HEK293 (cell line): Measurements from ENCODE around the gene SCYL1.

ENCODE experiments used
- CTCF ChIA-PET: fragments of 350-600 bp; formaldehyde crosslinking; extraction: SDS; loops from one replicate; lab custom pipeline; 2021; ENCODE audit warnings: antibody characterized with exemption; lab: Yijun Ruan, JAX
- POLR2A ChIA-PET: fragments of 300-600 bp; formaldehyde crosslinking; extraction: SDS; loops from one replicate; lab custom pipeline; 2020; ENCODE audit warnings: antibody characterized with exemption, inconsistent platforms; lab: Yijun Ruan, JAX
- H3K27ac ChIP-seq: fragments of 200-500 bp; sonication (Bioruptor generic); 2 replicates; pipeline ENCODE4 v1.5.1; 2014; ENCODE audit warnings: low read depth, low read length, control low read depth, inconsistent platforms; ENCODE audit errors: extremely low read depth
- H3K36me3 ChIP-seq, 2 experiments: fragments of 200-500 bp in 1 of 2; sonication (Bioruptor generic) in 1 of 2; 1 replicate in 1 of 2; 2 replicates in 1 of 2; pipeline ENCODE4 v1.5.1; 2014 to 2017; ENCODE audit warnings: inconsistent platforms in 2 of 2, low read length in 2 of 2; ENCODE audit not compliant: control insufficient read depth in 2 of 2, insufficient read depth in 1 of 2
- H3K4me1 ChIP-seq: fragments of 200-500 bp; sonication (Bioruptor generic); 2 replicates; pipeline ENCODE4 v1.5.1; 2014; ENCODE audit warnings: mild to moderate bottlenecking, low read length, inconsistent platforms; ENCODE audit not compliant: control insufficient read depth, insufficient read depth
- H3K4me3 ChIP-seq: 2 replicates; pipeline ENCODE4 v1.5.1; 2011; ENCODE audit warnings: low read depth, mild to moderate bottlenecking, control low read depth, low read length, moderate library complexity
- H3K9me3 ChIP-seq: fragments of 200-500 bp; sonication (Bioruptor generic); 2 replicates; pipeline ENCODE4 v1.5.1; 2014; ENCODE audit warnings: low read depth, low read length, inconsistent platforms; ENCODE audit not compliant: control insufficient read depth, insufficient read depth
- KLF1 ChIP-seq: fragments of 450-650 bp; formaldehyde crosslinking; IDR thresholded peaks from 2 replicates; pipeline ENCODE4 v1.5.1; 2016; ENCODE audit warnings: missing biosample characterization, missing genetic modification characterization
- OVOL3 ChIP-seq: fragments of 450-650 bp; formaldehyde crosslinking; IDR thresholded peaks from 2 replicates; pipeline ENCODE4 v1.5.1; 2016; ENCODE audit warnings: missing biosample characterization, missing genetic modification characterization
- TCF7L2 ChIP-seq: IDR thresholded peaks from 2 replicates; pipeline ENCODE4 v1.6.1; 2011; ENCODE audit warnings: low read depth, mild to moderate bottlenecking, inconsistent platforms, low read length, moderate library complexity, borderline replicate concordance
- ZFHX2 ChIP-seq: fragments of 450-650 bp; formaldehyde crosslinking; conservative IDR thresholded peaks from 2 replicates; pipeline ENCODE4 v1.5.1; 2016; ENCODE audit warnings: missing biosample characterization, missing genetic modification characterization
- ZNF26 ChIP-seq: fragments of 450-650 bp; formaldehyde crosslinking; IDR thresholded peaks from 2 replicates; pipeline ENCODE4 v1.5.1; 2016; ENCODE audit warnings: missing biosample characterization, missing genetic modification characterization
- ZNF362 ChIP-seq: fragments of 450-650 bp; formaldehyde crosslinking; IDR thresholded peaks from 2 replicates; pipeline ENCODE4 v1.5.1; 2016; ENCODE audit warnings: missing biosample characterization, missing genetic modification characterization
- ZNF600 ChIP-seq: fragments of 450-650 bp; formaldehyde crosslinking; IDR thresholded peaks from 2 replicates; pipeline ENCODE4 v1.5.1; 2016; ENCODE audit warnings: missing biosample characterization, missing genetic modification characterization
- ZNF629 ChIP-seq: fragments of 450-650 bp; formaldehyde crosslinking; IDR thresholded peaks from 2 replicates; pipeline ENCODE4 v1.5.1; 2017; ENCODE audit warnings: missing biosample characterization, missing genetic modification characterization
- ZNF837 ChIP-seq: fragments of 450-650 bp; formaldehyde crosslinking; IDR thresholded peaks from 2 replicates; pipeline ENCODE4 v1.5.1; 2016; ENCODE audit warnings: missing biosample characterization, missing genetic modification characterization
- TF ChIP-seq, protein P1 (sequence below): fragments of 450-650 bp; formaldehyde crosslinking; IDR thresholded peaks from 2 replicates; pipeline ENCODE4 v1.5.1; 2016; ENCODE audit warnings: missing biosample characterization, missing genetic modification characterization, borderline replicate concordance
- TF ChIP-seq, protein P2 (sequence below): fragments of 450-650 bp; formaldehyde crosslinking; IDR thresholded peaks from 2 replicates; pipeline ENCODE4 v1.5.1; 2016; ENCODE audit warnings: missing biosample characterization, missing genetic modification characterization
- TF ChIP-seq, protein P3 (sequence below): fragments of 450-650 bp; formaldehyde crosslinking; IDR thresholded peaks from 2 replicates; pipeline ENCODE4 v1.5.1; 2016; ENCODE audit warnings: missing biosample characterization, missing genetic modification characterization
- TF ChIP-seq, protein P4 (sequence below): sonication (generic); formaldehyde crosslinking; IDR thresholded peaks from 2 replicates; pipeline ENCODE4 v1.8.1; 2022; ENCODE audit warnings: mild to moderate bottlenecking, moderate library complexity, missing genetic modification reagents

SCYL1 gene

DNA sequence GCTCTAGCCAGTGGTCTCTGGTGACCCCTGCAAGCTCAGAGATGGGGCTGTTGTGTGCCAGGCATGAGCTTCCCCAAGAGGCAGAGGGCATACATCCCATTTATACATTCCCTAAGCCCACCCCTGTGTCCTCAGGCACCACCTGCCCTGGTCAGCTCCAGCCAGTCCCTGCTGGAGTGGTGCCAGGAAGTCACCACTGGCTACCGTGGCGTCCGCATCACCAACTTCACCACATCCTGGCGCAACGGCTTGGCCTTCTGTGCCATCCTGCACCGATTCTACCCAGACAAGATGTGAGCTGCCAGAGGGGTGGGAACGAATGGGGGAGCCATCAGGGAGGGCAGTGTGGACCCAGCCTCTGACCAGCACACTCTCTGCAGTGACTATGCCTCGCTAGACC is 59.2 kb downstream of the SCYL1 start:
- POLR2A ChIA-PET, result interaction anchor here (0.9 to 1.3 kb wide), 2 partner anchors 11 to 31 kb away, joined by 3 read pairs; no protein-coding TSS in a partner anchor
- TF ChIP-seq, protein P1, sequence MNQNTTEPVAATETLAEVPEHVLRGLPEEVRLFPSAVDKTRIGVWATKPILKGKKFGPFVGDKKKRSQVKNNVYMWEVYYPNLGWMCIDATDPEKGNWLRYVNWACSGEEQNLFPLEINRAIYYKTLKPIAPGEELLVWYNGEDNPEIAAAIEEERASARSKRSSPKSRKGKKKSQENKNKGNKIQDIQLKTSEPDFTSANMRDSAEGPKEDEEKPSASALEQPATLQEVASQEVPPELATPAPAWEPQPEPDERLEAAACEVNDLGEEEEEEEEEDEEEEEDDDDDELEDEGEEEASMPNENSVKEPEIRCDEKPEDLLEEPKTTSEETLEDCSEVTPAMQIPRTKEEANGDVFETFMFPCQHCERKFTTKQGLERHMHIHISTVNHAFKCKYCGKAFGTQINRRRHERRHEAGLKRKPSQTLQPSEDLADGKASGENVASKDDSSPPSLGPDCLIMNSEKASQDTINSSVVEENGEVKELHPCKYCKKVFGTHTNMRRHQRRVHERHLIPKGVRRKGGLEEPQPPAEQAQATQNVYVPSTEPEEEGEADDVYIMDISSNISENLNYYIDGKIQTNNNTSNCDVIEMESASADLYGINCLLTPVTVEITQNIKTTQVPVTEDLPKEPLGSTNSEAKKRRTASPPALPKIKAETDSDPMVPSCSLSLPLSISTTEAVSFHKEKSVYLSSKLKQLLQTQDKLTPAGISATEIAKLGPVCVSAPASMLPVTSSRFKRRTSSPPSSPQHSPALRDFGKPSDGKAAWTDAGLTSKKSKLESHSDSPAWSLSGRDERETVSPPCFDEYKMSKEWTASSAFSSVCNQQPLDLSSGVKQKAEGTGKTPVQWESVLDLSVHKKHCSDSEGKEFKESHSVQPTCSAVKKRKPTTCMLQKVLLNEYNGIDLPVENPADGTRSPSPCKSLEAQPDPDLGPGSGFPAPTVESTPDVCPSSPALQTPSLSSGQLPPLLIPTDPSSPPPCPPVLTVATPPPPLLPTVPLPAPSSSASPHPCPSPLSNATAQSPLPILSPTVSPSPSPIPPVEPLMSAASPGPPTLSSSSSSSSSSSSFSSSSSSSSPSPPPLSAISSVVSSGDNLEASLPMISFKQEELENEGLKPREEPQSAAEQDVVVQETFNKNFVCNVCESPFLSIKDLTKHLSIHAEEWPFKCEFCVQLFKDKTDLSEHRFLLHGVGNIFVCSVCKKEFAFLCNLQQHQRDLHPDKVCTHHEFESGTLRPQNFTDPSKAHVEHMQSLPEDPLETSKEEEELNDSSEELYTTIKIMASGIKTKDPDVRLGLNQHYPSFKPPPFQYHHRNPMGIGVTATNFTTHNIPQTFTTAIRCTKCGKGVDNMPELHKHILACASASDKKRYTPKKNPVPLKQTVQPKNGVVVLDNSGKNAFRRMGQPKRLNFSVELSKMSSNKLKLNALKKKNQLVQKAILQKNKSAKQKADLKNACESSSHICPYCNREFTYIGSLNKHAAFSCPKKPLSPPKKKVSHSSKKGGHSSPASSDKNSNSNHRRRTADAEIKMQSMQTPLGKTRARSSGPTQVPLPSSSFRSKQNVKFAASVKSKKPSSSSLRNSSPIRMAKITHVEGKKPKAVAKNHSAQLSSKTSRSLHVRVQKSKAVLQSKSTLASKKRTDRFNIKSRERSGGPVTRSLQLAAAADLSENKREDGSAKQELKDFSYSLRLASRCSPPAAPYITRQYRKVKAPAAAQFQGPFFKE, result no peak
- TF ChIP-seq OVOL3 (no peak), ZNF837 (no peak), ZNF600 (no peak), ZNF26 (tag by site-specific recombination) (no peak), ZFHX2 (tag by site-specific recombination) (no peak), ZNF629 (tag by site-specific recombination) (no peak)
- TF ChIP-seq, protein P2, sequence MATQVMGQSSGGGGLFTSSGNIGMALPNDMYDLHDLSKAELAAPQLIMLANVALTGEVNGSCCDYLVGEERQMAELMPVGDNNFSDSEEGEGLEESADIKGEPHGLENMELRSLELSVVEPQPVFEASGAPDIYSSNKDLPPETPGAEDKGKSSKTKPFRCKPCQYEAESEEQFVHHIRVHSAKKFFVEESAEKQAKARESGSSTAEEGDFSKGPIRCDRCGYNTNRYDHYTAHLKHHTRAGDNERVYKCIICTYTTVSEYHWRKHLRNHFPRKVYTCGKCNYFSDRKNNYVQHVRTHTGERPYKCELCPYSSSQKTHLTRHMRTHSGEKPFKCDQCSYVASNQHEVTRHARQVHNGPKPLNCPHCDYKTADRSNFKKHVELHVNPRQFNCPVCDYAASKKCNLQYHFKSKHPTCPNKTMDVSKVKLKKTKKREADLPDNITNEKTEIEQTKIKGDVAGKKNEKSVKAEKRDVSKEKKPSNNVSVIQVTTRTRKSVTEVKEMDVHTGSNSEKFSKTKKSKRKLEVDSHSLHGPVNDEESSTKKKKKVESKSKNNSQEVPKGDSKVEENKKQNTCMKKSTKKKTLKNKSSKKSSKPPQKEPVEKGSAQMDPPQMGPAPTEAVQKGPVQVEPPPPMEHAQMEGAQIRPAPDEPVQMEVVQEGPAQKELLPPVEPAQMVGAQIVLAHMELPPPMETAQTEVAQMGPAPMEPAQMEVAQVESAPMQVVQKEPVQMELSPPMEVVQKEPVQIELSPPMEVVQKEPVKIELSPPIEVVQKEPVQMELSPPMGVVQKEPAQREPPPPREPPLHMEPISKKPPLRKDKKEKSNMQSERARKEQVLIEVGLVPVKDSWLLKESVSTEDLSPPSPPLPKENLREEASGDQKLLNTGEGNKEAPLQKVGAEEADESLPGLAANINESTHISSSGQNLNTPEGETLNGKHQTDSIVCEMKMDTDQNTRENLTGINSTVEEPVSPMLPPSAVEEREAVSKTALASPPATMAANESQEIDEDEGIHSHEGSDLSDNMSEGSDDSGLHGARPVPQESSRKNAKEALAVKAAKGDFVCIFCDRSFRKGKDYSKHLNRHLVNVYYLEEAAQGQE (tag by site-specific recombination), result no peak
- TF ChIP-seq, protein P3, sequence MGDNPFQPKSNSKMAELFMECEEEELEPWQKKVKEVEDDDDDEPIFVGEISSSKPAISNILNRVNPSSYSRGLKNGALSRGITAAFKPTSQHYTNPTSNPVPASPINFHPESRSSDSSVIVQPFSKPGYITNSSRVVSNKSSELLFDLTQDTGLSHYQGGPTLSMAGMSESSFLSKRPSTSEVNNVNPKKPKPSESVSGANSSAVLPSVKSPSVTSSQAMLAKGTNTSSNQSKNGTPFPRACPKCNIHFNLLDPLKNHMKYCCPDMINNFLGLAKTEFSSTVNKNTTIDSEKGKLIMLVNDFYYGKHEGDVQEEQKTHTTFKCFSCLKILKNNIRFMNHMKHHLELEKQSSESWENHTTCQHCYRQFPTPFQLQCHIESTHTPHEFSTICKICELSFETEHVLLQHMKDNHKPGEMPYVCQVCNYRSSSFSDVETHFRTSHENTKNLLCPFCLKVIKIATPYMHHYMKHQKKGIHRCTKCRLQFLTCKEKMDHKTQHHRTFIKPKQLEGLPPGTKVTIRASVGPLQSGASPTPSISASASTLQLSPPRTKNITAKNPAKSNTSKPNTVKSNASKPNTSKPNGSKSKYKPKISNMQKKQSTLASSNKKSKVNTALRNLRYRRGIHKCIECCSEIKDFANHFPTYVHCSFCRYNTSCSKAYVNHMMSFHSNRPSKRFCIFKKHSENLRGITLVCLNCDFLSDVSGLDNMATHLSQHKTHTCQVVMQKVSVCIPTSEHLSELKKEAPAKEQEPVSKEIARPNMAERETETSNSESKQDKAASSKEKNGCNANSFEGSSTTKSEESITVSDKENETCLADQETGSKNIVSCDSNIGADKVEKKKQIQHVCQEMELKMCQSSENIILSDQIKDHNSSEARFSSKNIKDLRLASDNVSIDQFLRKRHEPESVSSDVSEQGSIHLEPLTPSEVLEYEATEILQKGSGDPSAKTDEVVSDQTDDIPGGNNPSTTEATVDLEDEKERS (tag by site-specific recombination), result no peak
- TF ChIP-seq, all 188 proteins: peak for 0
- no peak overlapping the region for H3K27ac ChIP-seq
- H3K4me1 ChIP-seq, result no peaks in the 10 kb centered on the region
- H3K9me3 ChIP-seq, result no peaks in the 10 kb centered on the region
- CTCF ChIA-PET, result interaction anchor here (1.7 kb wide), 1 partner anchor 10 kb away, joined by 6 read pairs; no protein-coding TSS in a partner anchor
- no peak overlapping the region for H3K4me3 ChIP-seq
- H3K36me3 ChIP-seq, result peaks cover 0 to 7% of the 10 kb centered on the region in 2 experiments; a peak in 1 of 3 replicates

DNA sequence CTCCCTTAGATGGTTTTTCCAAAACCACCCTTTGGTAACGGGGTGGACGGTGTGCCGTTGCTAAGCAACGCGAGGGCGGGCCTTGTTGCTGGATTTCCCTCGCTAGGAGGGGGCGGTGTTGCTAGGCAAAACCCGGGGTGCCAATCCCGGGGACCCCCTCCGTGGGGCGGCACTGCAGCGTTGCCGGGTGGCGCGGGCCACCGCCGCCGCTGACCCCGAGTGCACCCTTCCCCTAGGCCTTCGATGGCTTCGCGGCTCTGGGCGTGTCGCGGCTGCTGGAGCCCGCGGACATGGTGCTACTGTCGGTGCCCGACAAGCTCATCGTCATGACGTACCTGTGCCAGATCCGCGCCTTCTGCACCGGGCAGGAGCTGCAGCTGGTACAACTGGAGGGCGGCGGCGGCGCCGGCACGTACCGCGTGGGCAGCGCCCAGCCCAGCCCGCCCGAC is 59.9 kb downstream of the SCYL1 start:
- POLR2A ChIA-PET, result interaction anchor here (1.3 kb wide), 1 partner anchor 30 kb away, joined by 3 read pairs; no protein-coding TSS in a partner anchor
- no peaks in the 10 kb centered on the region for H3K4me1 ChIP-seq
- TF ChIP-seq, protein P4, sequence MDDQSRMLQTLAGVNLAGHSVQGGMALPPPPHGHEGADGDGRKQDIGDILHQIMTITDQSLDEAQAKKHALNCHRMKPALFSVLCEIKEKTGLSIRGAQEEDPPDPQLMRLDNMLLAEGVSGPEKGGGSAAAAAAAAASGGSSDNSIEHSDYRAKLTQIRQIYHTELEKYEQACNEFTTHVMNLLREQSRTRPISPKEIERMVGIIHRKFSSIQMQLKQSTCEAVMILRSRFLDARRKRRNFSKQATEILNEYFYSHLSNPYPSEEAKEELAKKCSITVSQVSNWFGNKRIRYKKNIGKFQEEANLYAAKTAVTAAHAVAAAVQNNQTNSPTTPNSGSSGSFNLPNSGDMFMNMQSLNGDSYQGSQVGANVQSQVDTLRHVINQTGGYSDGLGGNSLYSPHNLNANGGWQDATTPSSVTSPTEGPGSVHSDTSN (CRISPR knock-in tag), result no peak
- TF ChIP-seq ZNF362 (tag by site-specific recombination) (no peak), KLF1 (peak; percentile 27; the same call in 1 of the 2 replicates), TCF7L2 (no peak)
- TF ChIP-seq, all 188 proteins: peak for 1
- H3K4me3 ChIP-seq, result no peak overlapping the region
- no peaks in the 10 kb centered on the region for H3K9me3 ChIP-seq
- H3K27ac ChIP-seq, result no peak overlapping the region
- CTCF ChIA-PET, result interaction anchor here (1.4 to 1.7 kb wide), 2 partner anchors 10 to 14 kb away, joined by 3 to 6 read pairs; no protein-coding TSS in a partner anchor
- H3K36me3 ChIP-seq, result peaks cover 0 to 7% of the 10 kb centered on the region in 2 experiments; a peak in 1 of 3 replicates
